SHP77 treated with DMSO at 0.1 percent for 48 hours (cell line): ENCODE data around the gene FKBP2.

ENCODE experiments used
- DNase-seq: peaks from one replicate; lab custom pipeline; 2025; lab: John Stamatoyannopoulos, UW

Gene FKBP2

DNA sequence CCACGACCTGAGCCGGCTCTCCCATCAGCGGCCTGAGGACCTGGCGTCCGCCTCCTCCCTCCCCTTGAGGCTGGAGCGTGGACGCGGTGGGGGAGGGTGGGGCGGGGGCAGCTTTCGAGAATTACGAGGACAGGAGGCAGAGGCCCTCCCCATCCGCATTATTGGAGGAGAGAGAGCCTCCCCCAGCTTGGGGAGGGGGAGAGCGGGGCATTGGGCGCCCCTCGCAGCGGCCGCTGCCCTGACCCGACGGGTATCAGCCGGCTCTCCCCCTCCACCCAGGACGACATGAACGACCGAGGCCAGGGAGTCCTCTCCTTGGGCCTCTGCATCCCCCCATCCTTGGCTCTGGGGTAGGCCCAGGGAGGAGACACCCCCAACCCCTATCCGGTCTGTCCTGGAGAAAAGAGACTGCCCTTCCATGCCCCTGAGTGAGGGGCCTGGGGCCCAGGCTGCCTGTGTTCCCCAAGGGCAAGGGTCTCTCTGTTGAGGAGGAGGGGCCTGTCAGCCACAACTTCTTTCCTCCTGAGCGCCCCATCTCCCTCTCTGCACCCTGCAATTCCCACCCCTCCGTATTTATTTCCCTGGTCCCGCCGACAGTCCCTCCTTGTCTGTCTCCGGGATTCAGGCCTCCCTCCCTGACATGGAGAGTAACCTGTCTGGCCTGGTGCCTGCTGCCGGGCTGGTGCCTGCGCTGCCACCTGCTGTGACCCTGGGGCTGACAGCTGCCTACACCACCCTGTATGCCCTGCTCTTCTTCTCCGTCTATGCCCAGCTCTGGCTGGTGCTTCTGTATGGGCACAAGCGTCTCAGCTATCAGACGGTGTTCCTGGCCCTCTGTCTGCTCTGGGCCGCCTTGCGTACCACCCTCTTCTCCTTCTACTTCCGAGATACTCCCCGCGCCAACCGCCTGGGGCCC, 45.2 kb downstream of the FKBP2 start:
- DNase-seq: peak; percentile 24

DNA sequence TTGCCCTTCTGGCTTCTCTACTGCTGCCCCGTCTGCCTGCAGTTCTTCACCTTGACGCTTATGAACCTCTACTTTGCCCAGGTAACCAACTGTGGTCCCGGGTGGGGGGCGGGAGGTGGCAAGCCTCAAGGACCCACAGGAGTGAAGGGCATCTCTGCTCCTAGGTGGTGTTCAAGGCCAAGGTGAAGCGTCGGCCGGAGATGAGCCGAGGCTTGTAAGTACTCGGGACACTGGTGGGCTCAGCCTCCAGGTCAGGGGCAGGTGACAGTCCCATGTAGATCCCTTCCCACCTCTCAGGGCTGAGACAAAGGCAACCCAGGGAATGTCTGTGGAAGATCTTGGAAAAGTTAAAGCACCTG, 45.9 kb downstream of the FKBP2 start:
- no peak for DNase-seq

DNA sequence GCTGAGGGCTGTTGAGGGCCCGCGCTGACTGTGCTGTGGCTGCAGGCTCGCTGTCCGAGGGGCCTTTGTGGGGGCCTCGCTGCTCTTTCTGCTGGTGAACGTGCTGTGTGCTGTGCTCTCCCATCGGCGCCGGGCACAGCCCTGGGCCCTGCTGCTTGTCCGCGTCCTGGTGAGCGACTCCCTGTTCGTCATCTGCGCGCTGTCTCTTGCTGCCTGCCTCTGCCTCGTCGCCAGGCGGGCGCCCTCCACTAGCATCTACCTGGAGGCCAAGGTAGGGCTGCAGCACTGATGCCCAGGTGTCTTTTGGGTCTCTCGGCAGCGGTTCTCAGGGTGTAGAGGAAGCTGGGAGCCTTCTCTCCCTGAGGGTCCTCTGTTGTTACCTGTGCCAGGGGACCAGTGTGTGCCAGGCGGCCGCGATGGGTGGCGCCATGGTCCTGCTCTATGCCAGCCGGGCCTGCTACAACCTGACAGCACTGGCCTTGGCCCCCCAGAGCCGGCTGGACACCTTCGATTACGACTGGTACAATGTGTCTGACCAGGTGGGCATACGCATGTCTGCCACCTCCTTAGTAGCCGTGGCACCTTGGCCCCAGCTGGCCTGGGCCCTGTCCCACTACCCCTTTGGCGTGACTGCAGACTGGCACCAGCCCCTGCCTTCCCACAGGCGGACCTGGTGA, 46.9 kb downstream of the FKBP2 start:
- DNase-seq: no peak

DNA sequence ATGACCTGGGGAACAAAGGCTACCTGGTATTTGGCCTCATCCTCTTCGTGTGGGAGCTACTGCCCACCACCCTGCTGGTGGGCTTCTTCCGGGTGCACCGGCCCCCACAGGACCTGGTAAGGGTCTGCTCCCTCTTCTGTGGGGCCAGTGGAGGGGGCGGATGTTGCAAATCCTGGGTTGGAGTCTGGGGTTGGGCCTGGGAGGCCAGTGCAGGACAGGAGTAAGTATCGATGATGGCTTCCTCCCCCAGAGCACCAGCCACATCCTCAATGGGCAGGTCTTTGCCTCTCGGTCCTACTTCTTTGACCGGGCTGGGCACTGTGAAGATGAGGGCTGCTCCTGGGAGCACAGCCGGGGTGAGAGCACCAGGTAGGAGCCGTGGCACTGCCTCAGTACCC, 47.5 kb downstream of the FKBP2 start:
- no peak for DNase-seq

DNA sequence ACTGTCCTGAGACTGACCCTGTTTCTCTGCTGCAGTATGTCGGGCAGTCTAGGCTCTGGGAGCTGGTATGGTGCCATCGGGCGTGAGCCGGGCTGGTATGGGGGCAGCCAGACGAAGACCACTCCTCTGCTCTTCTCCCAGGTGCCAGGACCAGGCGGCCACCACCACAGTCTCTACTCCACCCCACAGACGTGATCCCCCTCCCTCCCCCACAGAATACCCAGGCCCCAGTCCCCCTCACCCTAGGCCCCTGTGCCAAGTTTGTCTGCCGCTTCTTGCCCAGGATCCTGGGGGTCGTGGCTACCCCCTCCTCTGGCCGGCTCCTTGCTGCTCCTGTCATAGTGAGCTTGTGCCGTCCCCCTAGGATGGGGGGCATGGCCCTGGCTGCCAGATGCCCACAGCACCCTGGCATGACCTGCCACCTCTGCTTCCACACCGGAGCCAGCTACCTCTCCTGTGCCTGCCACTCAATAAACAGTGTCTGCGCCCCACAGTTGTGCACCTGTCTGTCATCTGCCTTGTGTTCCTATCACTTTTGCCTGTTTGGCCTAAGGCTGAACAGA, 48.2 kb downstream of the FKBP2 start:
- DNase-seq: no peak

DNA sequence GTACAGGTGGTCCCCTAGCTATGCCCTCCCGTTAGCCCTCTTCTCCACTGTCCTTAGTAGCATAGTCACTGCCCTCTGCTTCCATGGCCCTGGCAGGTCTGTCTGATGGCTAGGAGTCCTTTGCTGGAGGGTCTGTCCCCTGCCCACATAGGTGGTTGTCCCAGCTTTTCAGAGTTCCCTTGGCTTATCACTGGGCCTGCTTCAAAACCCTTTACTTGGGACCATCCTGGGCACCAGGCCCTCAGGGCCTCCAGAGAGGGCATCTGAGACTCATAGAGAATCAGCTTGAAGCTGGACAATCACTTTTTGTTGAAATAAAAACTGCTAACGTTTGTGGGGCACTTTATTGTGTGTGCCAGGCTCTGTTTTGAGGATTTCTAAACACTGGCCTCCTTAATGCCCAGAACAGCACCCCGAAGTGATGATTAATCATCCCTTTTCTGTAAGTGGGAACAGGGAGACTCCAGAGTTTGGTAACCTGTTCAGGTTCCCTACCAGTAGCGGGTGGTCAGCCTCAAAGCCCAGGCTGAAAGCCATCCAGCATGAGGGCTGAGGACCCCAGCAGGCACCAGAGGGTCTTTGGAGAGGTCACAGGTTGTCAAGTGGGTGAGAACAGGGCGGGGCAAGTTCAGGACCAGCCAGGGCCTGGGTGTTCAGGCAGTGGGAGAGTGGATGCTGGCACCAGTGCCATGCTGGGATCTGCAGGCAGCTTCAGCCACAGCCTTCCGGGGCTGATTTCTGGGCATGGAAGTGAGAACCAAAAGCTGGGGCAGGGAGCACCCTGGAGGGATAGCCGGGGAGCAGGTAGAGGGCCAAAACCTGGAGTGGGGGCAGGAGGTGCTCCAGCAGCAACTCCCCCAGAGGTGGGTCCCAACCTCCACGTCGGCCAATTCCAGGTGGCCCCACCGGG, 49.7 kb downstream of the FKBP2 start:
- DNase-seq: no peak

DNA sequence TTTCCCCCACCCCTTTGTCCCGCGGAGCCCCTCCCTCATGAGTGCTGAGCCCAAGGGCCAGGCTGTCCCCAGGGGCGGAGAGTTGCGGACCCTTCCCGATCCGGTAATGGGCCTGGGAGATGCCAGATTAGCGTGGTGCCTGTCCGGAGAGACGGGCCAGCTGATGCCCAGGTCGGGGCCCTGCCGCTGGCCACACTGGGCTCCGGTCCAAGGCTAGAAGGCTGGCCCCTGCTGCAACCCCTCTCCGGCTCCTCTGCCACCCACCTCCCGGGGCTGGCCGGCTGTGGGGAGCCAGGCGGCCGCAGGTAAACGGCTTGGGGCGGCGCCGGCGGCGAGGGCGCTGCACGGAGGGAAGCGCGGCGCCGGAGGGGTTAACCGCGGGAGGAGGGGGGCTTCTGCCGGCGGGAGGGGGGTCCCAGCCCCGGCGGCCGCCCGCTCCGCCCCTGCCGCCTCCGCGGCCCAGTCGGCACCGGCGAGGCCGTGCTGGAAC, 50.4 kb downstream of the FKBP2 start, which contains the start of gene KCNK4:
TSS of gene KCNK4 (plus strand) at position 41 of the 490 bp plus-strand sequence. CDS start 1,717 bp downstream, outside the sequence.
- no peak for DNase-seq

DNA sequence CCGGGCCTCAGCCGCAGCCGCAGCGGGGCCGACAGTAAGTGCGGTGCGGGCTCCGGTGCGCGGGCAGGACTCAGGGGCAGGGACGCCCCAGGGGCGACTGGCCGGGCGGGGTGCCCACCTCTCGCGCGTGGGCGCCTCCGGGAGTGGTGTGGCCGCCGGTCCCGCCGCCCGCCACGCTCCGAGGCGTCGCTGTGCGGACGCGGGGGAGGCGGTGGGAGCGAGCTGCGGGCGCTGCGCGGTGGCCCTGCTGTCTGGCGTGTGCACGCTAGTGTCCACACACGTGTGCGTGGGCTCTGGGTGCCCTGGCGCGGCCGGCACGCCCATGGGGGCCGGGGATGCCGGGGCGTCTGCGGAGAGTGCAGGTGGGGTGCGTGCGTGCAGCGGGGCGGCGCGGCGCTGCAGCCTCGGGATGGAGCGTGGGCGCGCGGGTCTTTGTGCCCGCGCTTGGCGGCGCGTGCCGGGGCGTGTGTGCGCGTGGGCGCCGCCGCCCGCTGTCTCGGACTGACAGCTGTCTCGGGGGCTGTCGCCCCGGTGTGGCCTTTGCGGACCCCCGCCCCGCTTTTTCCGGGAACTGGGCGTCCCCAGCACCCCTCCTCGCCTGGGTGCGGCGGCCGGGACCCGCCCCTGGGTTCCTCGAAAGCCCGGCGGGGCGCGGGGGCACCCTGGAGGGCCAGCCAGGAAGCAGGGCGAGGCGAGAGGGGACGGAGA, 51.0 kb downstream of the FKBP2 start:
- DNase-seq: no peak

DNA sequence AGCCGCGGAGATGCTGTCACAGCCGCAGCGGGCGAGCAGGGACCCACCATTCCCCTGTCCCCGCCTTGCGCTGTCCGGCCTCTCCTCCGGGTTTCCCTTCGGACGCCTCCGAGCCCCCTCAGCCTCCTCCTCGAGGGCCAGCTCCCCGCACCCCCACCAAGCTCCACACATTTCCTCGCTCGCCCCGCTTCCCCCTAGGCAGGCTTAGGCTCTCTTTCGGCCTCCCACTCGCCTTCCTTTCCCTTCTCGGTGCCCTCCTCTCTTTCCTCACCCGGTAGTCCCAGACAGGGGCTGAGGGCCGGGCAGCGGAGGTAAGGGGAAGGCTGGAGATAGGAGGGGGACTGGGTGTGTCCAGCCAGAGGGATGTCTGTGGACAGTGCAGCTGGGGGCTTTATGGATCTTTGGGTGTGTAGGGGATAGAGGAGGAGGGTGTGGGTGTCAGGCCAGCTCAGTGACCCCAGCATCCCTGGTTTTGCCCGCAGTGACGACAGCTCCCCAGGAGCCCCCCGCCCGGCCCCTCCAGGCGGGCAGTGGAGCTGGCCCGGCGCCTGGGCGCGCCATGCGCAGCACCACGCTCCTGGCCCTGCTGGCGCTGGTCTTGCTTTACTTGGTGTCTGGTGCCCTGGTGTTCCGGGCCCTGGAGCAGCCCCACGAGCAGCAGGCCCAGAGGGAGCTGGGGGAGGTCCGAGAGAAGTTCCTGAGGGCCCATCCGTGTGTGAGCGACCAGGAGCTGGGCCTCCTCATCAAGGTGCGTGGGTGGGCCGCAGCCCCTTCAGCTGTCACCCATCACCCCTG, 51.8 kb downstream of the FKBP2 start:
- no peak for DNase-seq
